Transverse colon (tissue), 3 donors: ENCODE data around the gene DST.

Source experiments
- CTCF ChIP-seq, 5 experiments: fragments of 200-600 bp in 3 of 5; fragments of 450-650 bp in 2 of 5; sonication (generic) in 3 of 5; IDR thresholded peaks; 1 replicate in 2 of 5; 2 replicates in 3 of 5; pipeline ENCODE4 v1.5.1; 2016 to 2017; ENCODE audit warnings: antibody characterized with exemption in 5 of 5, inconsistent platforms in 3 of 5, mild to moderate bottlenecking in 2 of 5, moderate library complexity in 1 of 5
- EP300 ChIP-seq: sonication (generic); formaldehyde crosslinking; IDR thresholded peaks from one replicate; pipeline ENCODE4 v1.6.1; 2017; ENCODE audit warnings: antibody characterized with exemption, low read depth

GRCh38 chr6:56582236-56582635, 60.5 kb downstream of the DST start:
- TF ChIP-seq CTCF (IDR thresholded peaks at IDR 0.05) (no peak), EP300 (no peak)
